ENCODE results near the gene ADM2.
"Not testable (repeated sequence)": the region's sequence is repeated elsewhere in the genome, so short reads cannot be mapped to it uniquely, and the experiment has no call there.

Gene ADM2

GRCh38 chr22:50506611-50507420, 25.5 kb downstream of the ADM2 start:
- no peak for DNase-seq

- DNase-seq, result peak in 4 of 6 experiments; percentile 100
These were observed 26.2 kb downstream of the ADM2 start, which contains the start of gene LMF2 for GRCh38 chr22:50507421-50507990. Gene LMF2, minus strand, starts transcription at chr22:50507702. Its CDS starts 27 bp downstream, at chr22:50507675.

- peak in 5 of 6 experiments; percentile 96 to 100 (median 100) for DNase-seq
These were observed 26.9 kb downstream of the ADM2 start, which contains the start of gene NCAPH2 for GRCh38 chr22:50507991-50508884. Gene NCAPH2, plus strand, starts transcription at chr22:50508224. Its CDS starts 114 bp downstream, at chr22:50508338.

- DNase-seq, result no peak
These were observed 27.6 kb downstream of the ADM2 start for GRCh38 chr22:50508897-50509296.

GRCh38 chr22:50513175-50513574, 31.8 kb downstream of the ADM2 start:
- no peak for DNase-seq

- no peak for DNase-seq
These were observed 34.7 kb downstream of the ADM2 start for GRCh38 chr22:50516068-50516467.

GRCh38 chr22:50516891-50517290, 35.5 kb downstream of the ADM2 start:
- no peak for DNase-seq

GRCh38 chr22:50517495-50518260, 36.3 kb downstream of the ADM2 start:
- no peak for DNase-seq

- DNase-seq, result no peak
These were observed 37.3 kb downstream of the ADM2 start for GRCh38 chr22:50518606-50519005.

- DNase-seq, result no peak
These were observed 37.8 kb downstream of the ADM2 start for GRCh38 chr22:50519151-50519550.

- DNase-seq, result not testable (repeated sequence)
These were observed 38.8 kb downstream of the ADM2 start for GRCh38 chr22:50520184-50520583.

GRCh38 chr22:50520826-50521453, 39.6 kb downstream of the ADM2 start:
- DNase-seq, result no peak

- no peak for DNase-seq
These were observed 40.4 kb downstream of the ADM2 start for GRCh38 chr22:50521710-50522109.

- no peak for DNase-seq
These were observed 41.0 kb downstream of the ADM2 start for GRCh38 chr22:50522208-50522805.

- no peak for DNase-seq
These were observed 41.6 kb downstream of the ADM2 start for GRCh38 chr22:50522806-50523438.

GRCh38 chr22:50523458-50523805, 42.1 kb downstream of the ADM2 start:
- DNase-seq, result no peak

- DNase-seq, result no peak
These were observed 42.7 kb downstream of the ADM2 start for GRCh38 chr22:50523806-50524675.

- peak in 1 of 6 experiments; percentile 34 for DNase-seq
These were observed 43.3 kb downstream of the ADM2 start for GRCh38 chr22:50524676-50525103.

GRCh38 chr22:50525104-50525857, 43.9 kb downstream of the ADM2 start, which contains the start of gene SCO2:
Gene SCO2, minus strand, starts transcription at chr22:50525598. Its CDS starts 1,187 bp downstream, at chr22:50524411.
- peak; percentile 92 to 97 (median 96) for DNase-seq

All from stimulated activated naive CD4-positive, alpha-beta T cell (primary cell).